T1000 (cell line): ENCODE measurements around the gene TMEM164.

ENCODE experiments used
- DNase-seq: peaks from one replicate; lab custom pipeline; 2025; ENCODE audit warnings: mixed read lengths; lab: John Stamatoyannopoulos, UW

The TMEM164 gene

GRCh38 chrX:110081320-110081719 is 78.4 kb downstream of the TMEM164 start:
- DNase-seq = no peak

GRCh38 chrX:110081740-110082139 is 78.8 kb downstream of the TMEM164 start:
- no peak for DNase-seq

GRCh38 chrX:110082161-110082560 is 79.2 kb downstream of the TMEM164 start:
- DNase-seq = no peak

- DNase-seq = no peak
These were observed 83.4 kb downstream of the TMEM164 start for GRCh38 chrX:110086162-110086915.

- peak; percentile 7 for DNase-seq
These were observed 84.1 kb downstream of the TMEM164 start for GRCh38 chrX:110086916-110087484.

- DNase-seq = peak; percentile 15
These were observed 84.8 kb downstream of the TMEM164 start for GRCh38 chrX:110087485-110088356.

GRCh38 chrX:110089656-110090403 is 86.9 kb downstream of the TMEM164 start:
- no peak for DNase-seq

GRCh38 chrX:110097920-110098319 is 95.0 kb downstream of the TMEM164 start:
- no peak for DNase-seq

GRCh38 chrX:110103344-110103743 is 100.4 kb downstream of the TMEM164 start:
- DNase-seq = no peak

GRCh38 chrX:110104078-110104477 is 101.2 kb downstream of the TMEM164 start:
- no peak for DNase-seq

- DNase-seq = no peak
These were observed 105.5 kb downstream of the TMEM164 start for GRCh38 chrX:110108381-110108821.

GRCh38 chrX:110114260-110114776 is 111.4 kb downstream of the TMEM164 start:
- DNase-seq = no peak

GRCh38 chrX:110116066-110116980 is 113.4 kb downstream of the TMEM164 start:
- DNase-seq = no peak

GRCh38 chrX:110118530-110118929 is 115.6 kb downstream of the TMEM164 start:
- DNase-seq = no peak

GRCh38 chrX:110119480-110119879 is 116.6 kb downstream of the TMEM164 start:
- no peak for DNase-seq

- no peak for DNase-seq
These were observed 117.1 kb downstream of the TMEM164 start for GRCh38 chrX:110120025-110120424.

GRCh38 chrX:110123331-110123782 is 120.4 kb downstream of the TMEM164 start:
- DNase-seq = no peak

- no peak for DNase-seq
These were observed 122.7 kb downstream of the TMEM164 start for GRCh38 chrX:110125446-110126162.

GRCh38 chrX:110131031-110131430 is 128.1 kb downstream of the TMEM164 start:
- DNase-seq = no peak
